Ishikawa (cell line): ENCODE results near the gene DSTN.

Experiments used
- CEBPB ChIP-seq: IDR thresholded peaks from 2 replicates; pipeline ENCODE4 v1.6.1; 2012
- CREB1 ChIP-seq: IDR thresholded peaks from 2 replicates; pipeline ENCODE4 v1.6.1; 2012; ENCODE audit warnings: low read depth
- EGR1 ChIP-seq: IDR thresholded peaks from 2 replicates; pipeline ENCODE4 v1.6.1; 2012
- EP300 ChIP-seq: IDR thresholded peaks from 2 replicates; pipeline ENCODE4 v1.6.1; 2012; ENCODE audit warnings: borderline replicate concordance
- NFIC ChIP-seq: IDR thresholded peaks from 2 replicates; pipeline ENCODE4 v1.6.1; 2012
- RAD21 ChIP-seq: IDR thresholded peaks from 2 replicates; pipeline ENCODE4 v1.6.1; 2012; ENCODE audit warnings: low read depth
- TAF1 ChIP-seq: IDR thresholded peaks from 2 replicates; pipeline ENCODE4 v1.6.1; 2012; ENCODE audit warnings: low read depth, mild to moderate bottlenecking
- TCF12 ChIP-seq: IDR thresholded peaks from 2 replicates; pipeline ENCODE4 v1.6.1; 2012; ENCODE audit warnings: low read depth
- TEAD4 ChIP-seq: IDR thresholded peaks from 2 replicates; pipeline ENCODE4 v1.6.1; 2012
- YY1 ChIP-seq: IDR thresholded peaks from 2 replicates; pipeline ENCODE4 v1.6.1; 2012; ENCODE audit warnings: low read depth
- ZBTB7A ChIP-seq: IDR thresholded peaks from 2 replicates; pipeline ENCODE4 v1.6.1; 2012; ENCODE audit warnings: low read depth
- TF ChIP-seq, protein P1 (sequence below): IDR thresholded peaks from 2 replicates; pipeline ENCODE4 v1.6.1; 2012
- TF ChIP-seq, protein P2 (sequence below): IDR thresholded peaks from 2 replicates; pipeline ENCODE4 v1.6.1; 2012; ENCODE audit warnings: low read depth, mild to moderate bottlenecking
- TF ChIP-seq, protein P3 (sequence below): IDR thresholded peaks from 2 replicates; pipeline ENCODE4 v1.6.1; 2012

DNA sequence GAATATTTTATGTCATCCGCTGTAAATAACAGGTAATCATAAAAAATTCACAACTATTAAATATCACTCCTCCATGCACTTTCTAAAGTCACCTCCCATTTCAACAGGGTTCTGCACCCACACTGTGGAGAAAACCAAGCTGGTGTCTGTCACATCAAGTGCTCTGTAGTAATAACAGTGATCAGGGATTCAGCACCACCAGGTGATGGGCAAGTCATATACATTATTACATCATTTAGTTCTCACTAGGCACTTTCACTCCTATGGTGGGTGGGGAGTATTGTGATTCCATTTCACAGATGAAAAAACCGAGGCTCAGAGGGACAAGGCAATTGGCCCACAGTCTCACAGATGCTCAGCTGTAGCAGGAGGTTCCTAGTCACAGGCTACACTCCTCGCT is 47.3 kb upstream of the DSTN start:
- TF ChIP-seq YY1 (no peak), NFIC (no peak), EP300 (no peak), TEAD4 (no peak), TAF1 (no peak), RAD21 (no peak), CEBPB (no peak), CREB1 (no peak), TCF12 (no peak), EGR1 (no peak), ZBTB7A (no peak)
- TF ChIP-seq, protein P1, sequence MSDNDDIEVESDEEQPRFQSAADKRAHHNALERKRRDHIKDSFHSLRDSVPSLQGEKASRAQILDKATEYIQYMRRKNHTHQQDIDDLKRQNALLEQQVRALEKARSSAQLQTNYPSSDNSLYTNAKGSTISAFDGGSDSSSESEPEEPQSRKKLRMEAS, result no peak
- TF ChIP-seq, protein P2, sequence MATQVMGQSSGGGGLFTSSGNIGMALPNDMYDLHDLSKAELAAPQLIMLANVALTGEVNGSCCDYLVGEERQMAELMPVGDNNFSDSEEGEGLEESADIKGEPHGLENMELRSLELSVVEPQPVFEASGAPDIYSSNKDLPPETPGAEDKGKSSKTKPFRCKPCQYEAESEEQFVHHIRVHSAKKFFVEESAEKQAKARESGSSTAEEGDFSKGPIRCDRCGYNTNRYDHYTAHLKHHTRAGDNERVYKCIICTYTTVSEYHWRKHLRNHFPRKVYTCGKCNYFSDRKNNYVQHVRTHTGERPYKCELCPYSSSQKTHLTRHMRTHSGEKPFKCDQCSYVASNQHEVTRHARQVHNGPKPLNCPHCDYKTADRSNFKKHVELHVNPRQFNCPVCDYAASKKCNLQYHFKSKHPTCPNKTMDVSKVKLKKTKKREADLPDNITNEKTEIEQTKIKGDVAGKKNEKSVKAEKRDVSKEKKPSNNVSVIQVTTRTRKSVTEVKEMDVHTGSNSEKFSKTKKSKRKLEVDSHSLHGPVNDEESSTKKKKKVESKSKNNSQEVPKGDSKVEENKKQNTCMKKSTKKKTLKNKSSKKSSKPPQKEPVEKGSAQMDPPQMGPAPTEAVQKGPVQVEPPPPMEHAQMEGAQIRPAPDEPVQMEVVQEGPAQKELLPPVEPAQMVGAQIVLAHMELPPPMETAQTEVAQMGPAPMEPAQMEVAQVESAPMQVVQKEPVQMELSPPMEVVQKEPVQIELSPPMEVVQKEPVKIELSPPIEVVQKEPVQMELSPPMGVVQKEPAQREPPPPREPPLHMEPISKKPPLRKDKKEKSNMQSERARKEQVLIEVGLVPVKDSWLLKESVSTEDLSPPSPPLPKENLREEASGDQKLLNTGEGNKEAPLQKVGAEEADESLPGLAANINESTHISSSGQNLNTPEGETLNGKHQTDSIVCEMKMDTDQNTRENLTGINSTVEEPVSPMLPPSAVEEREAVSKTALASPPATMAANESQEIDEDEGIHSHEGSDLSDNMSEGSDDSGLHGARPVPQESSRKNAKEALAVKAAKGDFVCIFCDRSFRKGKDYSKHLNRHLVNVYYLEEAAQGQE, result no peak
- TF ChIP-seq, protein P3, sequence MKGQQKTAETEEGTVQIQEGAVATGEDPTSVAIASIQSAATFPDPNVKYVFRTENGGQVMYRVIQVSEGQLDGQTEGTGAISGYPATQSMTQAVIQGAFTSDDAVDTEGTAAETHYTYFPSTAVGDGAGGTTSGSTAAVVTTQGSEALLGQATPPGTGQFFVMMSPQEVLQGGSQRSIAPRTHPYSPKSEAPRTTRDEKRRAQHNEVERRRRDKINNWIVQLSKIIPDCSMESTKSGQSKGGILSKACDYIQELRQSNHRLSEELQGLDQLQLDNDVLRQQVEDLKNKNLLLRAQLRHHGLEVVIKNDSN, result no peak
